GM03348 (cell line): Measurements from ENCODE around the gene MLYCD.
"Not testable (repeated sequence)": the region's sequence is repeated elsewhere in the genome, so short reads cannot be mapped to it uniquely, and the experiment has no call there.

Source experiments
- DNase-seq: peaks from one replicate; pipeline ENCODE4 v3.0.0; 2012; ENCODE audit warnings: low spot score

Gene MLYCD

DNA sequence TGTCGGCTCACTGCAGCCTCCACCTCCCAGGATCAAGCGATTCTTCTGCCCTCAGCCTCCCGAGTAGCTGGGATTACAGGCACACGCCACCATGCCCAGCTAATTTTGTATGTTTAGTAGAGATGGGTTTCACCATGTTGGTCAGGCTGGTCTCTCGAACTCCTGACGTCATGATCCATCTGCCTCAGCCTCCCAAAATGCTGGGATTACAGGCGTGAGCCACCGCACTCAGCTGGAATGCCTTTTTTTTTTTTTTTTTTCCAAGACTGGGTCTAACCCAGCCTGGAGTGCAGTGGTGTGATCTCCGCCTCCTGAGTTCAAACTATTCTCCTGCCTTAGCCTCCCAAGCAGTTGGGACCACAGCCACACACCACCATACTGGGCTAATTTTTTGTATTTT is 42.6 kb downstream of the MLYCD start:
- not testable (repeated sequence) for DNase-seq

DNA sequence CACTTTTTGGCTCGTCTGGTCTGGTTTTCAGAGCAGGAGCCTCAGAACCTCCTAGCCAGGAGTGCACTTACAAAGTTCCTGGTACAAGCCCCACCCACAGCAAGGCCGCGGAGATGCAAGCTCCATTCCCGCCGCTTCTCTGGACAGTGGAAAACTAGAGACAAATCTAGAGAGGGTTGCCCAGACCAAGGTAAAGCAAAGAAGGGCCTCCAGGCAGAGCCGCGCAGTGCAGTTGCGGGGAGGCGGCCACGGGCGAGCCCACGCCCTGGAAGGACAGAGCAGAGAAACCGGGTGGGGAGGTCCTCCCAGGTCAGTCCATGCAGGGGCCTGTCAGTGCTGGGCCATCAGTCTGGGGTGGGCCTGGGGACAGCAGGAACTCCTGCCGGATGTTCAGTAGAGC is 43.2 kb downstream of the MLYCD start:
- no peak for DNase-seq

DNA sequence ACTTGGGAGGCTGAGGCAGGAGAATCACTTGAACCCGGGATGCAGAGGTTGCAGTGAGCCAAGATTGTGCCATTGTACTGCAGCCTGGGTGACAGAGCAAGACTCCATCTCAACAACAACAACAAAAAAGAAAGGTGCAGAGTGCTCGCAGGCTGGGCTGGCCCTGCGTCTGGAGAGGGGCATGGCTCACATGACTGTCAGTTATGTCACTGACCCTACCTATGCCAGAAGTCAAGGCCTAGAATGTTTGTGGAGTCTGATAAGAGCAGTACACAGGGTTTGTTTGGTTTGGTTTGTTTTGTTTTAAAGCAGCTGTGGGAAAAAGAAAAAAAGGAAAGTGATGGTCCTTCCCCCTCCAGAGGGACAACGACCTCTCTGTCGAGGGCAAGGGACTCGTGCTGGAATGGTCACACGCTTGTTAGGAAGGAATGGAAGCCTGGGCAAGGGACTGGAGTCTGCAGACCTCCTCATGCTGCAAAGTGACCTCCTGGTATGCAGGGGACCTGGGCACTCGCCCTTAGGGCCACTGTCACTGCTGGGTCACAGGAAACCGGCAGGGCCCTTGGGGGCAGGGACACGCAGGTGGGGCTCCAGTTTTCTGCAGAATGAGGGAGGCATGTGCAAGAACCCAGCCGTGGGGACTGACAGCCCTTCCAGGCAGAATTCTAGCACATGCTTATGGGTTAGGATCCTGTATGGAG is 44.0 kb downstream of the MLYCD start:
- no peak for DNase-seq

DNA sequence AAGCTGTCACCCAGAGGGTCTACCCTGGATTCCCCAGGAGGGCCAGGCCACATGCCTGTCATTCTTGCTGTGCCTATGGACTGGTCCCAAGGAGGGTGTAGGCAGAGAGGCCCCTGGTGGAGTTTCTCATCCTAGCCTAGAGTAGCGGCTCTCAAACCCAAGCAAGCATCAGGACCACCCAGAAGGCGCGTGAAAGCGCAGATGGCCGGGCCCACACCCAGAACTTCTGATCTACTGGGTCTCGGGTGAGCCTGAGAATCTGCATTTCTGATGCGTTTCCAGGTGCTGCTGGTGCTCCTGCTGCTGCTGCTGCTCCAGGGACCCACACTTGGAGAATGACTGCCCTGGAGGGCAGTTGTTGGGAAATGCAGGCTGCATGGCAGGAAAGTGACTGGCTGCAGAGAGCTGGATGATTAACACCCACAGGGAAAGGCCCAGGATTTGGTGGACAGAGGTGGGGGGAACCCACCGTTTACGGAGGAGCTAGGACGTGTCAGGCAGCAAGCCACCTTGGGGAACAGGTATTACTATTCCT is 44.7 kb downstream of the MLYCD start:
- no peak for DNase-seq

DNA sequence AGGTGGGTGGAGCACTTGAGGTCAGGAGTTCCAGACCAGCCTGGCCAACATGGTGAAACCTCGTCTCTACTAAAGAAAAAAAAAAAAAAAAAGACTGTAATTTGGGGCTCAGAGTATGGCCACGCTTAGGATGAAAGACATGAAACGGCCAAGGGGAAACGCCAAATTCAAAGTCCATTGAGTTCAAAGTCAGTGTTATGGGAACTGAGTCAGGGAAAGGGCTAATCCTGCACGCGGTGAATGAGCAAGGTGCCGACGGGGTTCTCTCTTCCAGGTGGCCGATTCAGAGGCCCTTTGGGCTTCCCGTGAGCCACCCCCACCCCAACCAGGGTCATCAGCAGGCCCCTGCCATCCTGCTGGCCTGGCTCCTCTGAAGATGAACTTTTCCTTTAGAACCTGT is 46.7 kb downstream of the MLYCD start:
- DNase-seq, result no peak

DNA sequence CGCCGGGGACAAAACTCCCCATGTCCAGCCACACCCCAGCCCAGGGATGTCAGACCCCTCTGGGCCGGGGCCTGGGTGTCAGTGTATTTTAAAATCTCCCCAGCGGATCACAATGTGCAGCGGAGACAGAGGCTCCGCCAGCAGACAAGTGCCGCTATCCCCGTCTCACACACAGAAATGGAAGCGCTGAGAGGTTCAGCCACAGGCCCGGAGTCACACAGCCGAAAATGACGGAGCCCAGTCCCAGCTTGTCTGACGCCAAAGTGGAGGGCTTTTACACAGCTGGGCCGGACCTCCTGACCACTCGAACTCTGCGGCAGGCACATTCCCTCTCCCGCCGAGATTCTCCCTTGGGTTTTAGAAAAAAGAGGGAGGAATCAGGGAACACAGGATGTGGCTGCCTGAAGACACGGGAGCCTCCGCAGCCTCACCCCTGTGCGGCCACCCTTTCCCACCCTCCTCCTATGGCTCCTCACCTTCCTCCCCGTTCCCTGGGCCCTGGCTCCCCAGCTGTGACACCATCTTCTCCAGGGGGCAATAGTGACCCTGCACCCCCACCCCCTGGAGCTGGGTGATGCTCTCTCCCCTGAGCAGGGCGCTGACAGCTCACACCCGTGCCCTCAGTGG is 47.4 kb downstream of the MLYCD start:
- no peak for DNase-seq

DNA sequence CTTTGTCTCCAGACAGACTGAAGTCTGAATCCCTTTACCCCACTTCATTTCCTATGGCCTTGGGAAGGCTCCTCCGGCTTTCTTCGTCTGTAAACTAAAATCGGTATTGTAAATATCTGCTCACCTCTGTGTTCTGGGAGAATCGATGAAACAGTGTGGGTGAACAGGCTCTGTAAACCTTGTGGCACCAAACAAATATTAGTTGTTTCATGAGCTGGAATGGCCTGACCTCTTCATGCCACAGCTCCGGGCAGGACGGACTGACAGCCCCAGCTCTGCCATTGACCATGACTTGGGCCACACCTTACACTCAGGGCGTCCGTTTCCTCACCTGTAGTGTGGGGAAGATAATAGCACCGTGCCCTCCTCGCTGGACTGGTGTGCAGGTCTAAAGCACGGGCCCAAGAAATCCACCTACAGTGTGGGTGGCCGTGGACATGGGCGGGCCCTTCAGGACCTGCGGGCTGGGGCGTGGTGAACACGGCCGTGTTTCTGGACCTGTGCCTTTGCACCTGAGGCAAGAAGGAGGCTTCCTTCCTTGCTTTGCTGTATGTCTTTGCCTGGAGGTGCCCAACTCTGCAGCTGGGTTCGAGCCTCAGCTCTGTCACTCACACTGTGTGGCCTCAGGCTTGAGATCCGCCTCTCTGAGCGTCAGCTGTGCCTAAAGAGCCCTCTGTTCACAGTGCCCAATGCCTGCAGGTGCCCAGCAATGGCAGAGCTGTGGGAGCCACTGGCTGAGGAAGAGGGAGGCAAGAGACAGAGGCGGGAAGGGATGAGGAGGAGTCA is 48.1 kb downstream of the MLYCD start:
- no peak for DNase-seq

DNA sequence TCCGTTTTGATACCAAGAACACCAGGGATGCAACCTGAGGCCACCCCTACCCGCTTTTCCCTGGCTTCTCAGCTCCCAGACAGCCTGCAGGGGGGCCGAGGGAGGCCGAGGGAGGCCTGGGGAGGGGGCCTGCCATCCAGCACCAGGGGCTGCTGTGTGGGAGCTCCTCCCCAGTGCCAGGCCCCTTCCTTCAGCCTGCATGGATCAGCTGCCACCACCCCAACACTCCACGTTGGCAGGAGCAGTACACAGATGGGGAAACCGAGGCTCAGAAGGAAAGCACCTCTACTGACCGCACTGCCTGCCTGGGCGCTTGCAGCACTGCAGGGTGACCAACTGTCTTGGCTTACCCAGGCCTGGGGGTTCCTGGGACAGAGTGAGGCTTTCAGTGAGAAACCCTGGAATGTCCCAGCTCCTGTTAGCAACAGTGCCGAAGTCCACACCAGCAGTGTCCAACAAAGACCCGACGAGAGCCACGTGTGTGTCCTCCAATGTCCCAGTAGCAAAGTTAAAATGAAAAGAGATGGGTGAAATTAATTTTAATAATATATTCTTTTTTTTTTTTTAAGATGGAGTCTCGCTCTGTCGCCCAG is 48.8 kb downstream of the MLYCD start:
- DNase-seq, result no peak

DNA sequence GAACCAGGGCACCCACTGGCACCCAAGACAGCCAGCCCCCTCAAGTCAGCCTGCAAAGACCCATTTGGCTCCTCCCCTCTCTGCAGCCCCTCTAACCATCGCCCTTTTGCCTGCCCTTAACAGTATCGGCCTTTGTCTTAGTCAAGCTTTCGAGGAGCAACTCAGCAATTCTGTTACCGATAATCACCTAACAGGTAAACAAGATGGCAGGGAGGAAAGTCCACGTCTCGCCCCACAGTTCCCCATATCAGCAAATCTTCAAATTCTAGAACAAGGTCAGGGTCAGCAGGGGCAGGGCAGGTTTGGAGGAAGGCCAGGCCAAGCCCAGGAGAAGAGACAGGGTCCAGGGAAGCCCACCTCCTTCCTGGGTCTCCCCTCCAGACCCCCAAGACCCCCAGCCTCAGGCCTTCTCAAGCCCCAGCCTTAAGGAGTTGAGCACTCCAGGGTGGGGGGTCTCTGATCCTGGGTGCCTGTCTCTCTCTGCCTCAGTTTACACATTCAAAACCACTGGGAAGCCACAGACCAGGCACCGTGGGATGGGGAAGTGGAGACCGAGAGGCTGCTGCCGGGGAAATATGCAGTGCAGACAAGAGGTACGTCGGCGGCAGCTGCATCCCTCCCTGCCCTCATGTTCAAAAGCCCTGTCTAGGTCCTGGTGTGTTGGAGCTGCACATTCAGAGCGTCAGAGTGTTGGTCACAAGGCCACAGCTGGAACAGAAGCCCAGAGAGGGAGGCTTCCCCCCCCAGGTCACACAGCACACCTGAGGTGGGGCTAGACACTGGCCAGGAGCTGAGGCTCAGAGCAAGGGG is 50.2 kb downstream of the MLYCD start:
- no peak for DNase-seq

DNA sequence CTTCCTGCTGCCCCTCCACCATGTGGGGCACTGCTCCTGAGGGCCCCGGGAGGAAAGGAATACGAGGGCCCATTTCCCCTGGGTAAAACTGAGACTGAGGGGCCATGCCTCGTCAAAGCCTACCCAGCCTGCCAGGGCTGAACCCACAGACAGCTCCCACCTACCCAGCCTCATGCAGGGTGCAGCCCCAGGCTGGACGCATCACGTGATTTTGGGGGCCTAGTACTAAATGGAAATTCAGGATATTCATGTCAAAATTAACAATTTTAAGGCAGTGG is 50.7 kb downstream of the MLYCD start:
- no peak for DNase-seq

DNA sequence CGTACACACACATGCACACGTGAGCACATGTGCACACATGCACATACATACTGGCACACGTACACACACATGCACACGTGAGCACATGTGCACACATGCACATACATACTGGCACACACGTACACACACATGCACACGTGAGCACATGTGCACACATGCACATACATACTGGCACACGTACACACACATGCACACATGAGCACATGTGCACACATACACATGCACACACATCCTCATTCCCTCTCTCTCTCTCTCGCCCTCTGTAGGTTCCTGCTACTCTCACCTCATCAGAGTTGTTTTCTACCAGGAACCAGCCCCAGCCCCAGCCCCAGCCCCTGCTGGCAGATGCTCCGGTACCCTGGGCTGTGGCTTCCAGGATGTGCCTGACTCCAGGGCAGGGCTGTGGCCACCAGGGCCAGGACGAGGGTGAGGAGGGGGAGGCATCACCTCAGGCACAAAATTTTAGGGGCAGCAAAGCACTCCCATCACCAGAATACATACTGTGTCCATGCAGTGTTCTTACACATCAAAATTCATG is 52.0 kb downstream of the MLYCD start:
- not testable (repeated sequence) for DNase-seq

DNA sequence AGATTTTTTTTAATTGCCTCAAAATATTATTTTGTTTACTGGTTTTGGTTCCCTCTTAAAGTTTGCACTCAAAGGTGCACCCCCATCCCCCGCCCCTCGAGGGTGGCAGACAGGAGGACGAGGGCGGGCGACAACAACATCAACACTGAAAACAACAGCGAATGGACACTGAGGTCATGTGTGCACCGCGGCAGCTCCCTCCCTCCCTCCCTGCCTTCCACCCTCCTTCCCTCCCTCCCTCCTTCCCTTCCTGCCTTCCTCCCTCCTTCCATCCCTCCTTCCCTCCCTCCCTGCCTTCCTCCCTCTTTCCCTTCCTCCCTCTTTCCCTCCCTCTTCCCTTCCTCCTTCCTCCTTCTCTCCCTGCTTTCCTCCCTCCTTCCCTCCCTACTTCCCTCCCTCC is 52.6 kb downstream of the MLYCD start:
- DNase-seq, result no peak

DNA sequence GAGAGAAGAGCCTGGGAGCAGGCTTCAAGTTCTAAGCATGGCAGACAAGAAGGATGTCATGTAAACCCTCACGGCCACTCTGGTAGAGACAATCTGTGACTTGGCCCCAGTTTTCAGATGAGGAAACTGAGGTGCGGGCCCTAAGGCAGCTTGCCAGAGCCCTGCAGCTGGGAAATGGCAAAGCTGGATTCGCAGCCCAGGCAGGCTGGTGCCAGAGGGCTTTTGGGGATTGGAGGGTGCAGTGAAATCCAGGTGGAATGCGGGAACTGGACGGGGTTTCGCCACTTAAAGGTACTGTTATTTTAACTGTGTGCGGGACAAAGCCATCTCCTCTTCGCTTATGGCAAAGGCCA is 53.6 kb downstream of the MLYCD start:
- DNase-seq, result peak; percentile 66

DNA sequence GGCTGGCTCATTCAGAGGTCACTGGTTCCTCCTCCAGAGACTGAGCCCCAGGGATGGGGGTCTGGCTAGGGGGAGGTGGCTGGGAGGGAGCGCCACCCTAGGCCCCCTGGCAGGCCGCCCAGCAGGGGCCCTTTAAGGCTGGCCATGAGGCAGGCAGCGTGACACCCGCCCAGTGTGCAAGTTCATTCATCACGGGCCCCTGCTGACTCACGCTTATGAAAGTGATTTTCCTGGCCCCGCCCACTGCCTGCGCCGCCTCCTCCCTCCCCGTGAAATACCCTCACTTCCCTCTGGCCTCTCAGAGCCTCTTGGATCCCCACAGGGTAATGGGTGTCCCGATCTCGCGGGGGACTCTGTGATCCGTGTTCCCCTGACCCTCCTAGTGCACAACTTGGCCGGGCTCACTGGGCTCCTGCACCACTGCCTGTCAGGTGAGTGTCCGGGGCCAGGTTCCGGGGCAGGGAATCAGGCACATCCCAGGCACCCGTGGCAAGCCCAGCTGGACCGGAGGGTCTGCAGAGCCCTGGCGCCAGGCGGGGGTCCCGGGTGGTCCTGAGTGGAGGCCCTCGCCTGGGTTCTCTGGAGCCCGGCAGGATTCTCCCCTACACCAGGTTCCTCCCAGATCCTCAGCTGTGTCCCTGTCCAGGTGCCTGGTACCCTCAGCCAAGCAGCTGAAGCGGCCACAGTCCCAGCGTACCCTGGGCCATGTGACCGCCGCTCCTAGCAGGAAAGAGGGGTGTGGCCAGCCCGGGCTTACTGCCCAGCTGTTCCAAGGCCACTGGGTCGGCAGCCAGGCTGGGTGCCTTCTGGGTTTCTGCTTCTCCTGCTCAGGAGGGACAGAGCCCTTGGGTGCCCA is 54.3 kb downstream of the MLYCD start, which contains the start of gene OSGIN1:
TSS of gene OSGIN1 (plus strand) at position 301 of the 856 bp plus-strand sequence. CDS start 4,432 bp downstream, outside the sequence.
- DNase-seq, result peak; percentile 98

DNA sequence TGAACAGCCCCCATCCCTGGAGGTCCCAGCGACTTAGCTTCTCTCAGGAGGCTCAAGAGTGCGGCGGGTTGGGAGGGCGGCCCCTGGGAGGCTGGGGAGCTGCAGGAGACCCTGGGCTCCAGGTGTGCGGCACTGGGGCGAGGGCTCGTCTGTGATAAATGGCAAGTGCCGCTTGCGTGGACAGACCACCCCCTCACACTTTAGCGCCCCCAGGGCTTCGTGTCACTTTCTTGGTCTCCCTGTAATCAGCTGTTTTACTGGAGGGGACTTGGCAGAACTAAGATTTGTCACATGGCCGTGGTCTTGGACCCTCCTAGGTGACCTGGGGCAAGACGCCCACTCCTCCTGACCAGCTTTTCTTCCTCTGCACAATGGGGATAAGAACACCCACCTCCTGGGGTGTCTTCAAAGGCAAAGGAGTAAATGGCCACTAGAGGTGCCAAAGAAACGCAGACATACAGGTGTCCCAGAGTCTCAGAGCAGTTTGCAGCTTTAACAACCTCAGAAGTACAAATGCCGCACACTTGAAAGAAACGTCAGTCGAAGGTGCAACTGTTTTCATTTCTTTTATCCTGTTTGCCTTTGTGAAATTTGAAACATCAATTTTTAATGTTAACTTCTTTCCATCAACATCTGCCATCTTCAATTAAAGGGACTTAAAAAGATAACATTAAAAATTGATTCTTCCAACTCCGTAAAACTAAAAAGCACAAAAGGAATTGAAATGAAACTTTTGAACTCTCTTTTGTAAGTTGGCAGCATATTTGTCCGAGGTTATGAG is 55.1 kb downstream of the MLYCD start:
- no peak for DNase-seq

DNA sequence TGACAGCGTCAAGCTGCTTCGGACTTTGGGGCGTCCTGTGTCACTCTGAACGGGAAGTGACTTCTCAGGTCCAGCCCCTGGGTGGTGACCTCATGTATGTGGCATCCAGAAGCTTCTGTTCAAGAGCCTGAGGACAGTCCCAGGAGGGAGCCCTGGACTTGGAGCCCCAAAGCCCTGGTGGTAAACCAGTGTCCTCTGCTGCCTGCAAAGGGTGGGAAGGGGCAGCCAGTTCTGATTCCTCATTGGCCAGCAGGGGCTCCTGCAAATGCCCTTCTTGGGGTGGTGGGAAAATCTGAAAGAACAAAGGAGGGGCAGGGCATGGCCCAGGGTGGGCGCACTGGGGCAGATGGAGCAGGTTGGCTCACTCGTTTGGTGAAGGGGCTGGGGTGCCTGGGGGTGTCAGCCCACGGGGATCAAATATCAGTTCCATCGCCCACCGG is 55.7 kb downstream of the MLYCD start:
- DNase-seq, result peak; percentile 66

DNA sequence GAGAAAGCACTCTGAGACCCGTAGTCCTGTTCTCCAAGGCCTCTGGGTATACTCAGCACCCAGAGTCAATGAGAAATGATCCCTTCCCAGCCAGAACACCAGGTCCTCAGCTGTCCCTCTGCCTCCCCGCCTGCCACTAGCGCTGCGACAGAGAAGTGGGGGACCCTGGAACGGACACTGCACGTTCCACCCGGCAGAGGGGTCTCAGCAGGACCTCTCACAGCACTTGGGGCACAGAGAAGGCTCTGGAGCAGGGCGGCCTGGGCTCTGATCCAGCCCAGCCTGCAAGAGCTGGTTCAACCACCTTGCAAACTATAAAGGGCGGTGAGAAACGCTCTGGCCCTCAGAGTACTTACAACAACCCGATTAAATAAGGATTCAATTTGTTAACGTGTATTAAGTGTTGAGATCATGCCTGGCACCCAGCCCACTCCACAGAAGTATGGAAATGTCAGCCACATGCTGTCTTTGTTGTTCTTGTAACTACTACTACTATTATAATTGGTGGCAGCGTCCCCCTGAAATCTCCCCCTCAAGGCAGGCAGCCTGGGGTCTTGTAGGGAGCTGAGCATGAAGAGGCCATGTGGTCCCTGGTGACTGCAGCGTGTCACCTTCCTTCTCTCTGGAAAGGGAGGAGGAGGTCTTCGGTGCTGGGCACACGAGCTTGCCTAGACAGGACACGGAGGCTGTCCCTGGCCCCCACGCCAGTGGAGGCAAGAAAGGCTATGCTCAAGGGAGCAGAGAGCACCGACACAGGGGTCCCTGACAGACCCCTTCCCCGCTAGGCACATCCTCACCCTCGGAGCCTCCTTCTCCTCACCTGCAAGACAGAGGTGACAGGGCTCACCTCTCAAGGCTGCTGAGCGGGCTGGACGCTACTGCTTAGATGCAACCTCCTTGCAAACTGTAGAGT is 56.6 kb downstream of the MLYCD start:
- no peak for DNase-seq
